Measurements from ENCODE around the gene FBXL7. TPM values are rescaled to one million over a fixed set of nuclear protein-coding genes. Genes with fewer than 3 reads are reported as not detected.

The FBXL7 gene
- total and polyA plus RNA-seq, 4 experiments from 2014 or later = not detected

DNA sequence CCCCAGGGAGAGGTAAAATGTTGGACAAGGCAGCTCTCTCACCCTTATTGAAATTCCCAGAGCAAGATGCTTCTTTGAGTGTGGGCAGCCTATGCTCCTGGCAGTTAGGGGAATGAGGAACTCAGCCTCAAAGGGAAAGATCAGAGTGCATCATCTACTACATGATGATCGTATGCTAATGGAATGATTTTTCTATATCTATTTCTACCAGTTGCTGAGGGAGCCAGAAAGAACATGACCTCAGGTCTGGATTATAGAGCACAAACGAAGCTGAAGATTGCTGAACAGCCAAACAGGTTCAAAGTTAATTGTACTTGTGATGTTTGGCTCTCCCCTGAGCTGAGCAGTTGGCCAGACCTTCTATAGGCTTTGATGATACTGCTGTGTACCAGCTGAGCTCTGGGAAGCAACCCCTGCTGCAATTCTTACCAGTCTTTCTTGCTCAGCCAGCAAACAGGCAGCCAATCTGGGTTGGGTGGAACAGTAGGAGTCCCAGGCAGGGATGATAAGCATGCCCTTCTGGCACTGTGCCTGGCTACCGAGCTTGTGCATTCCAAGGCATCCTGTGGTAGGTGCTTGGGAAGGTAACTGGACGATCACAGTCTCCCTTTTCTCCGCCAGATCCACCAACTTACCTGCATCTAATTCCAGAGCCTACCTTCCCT, 10.3 kb upstream of the FBXL7 start:
- Mint-ChIP-seq H3K4me3 (no peak overlapping the region), H3K9me3 (peaks cover 0 to 6% (median 2%) of the 10 kb centered on the region in 8 donors), H3K4me1 (no peaks in the 10 kb centered on the region), H3K27ac (no peak overlapping the region), H3K36me3 (no peaks in the 10 kb centered on the region), H3K27me3 (no peaks in the 10 kb centered on the region)
- no peaks in the 10 kb centered on the region for H3K9me3 ChIP-seq (ENCODE audit: control insufficient read depth in 1 of 2, low read length in 2 of 2)
- intact Hi-C loops (cut with micrococcal nuclease) = no loop called here
- H3K4me1 ChIP-seq (ENCODE audit: insufficient read depth, low read length) = no peaks in the 10 kb centered on the region
- no peak for DNase-seq
- no peaks in the 10 kb centered on the region for H3K27me3 ChIP-seq (ENCODE audit: insufficient read depth, low read length)
- no peak overlapping the region for H3K27ac ChIP-seq (ENCODE audit: low read depth, low read length)
- CTCF ChIA-PET (ENCODE audit: partially characterized antibody) = interaction anchor here (1.6 kb wide), 1 partner anchor 12 kb away, joined by 3 read pairs; no protein-coding TSS in a partner anchor
- no peaks in the 10 kb centered on the region for H3K36me3 ChIP-seq (ENCODE audit: insufficient read depth, low read length)
- H3K4me3 ChIP-seq (ENCODE audit: low read length in 2 of 2) = no peak overlapping the region
- POLR2A ChIA-PET (ENCODE audit: partially characterized antibody) = no interaction called here

DNA sequence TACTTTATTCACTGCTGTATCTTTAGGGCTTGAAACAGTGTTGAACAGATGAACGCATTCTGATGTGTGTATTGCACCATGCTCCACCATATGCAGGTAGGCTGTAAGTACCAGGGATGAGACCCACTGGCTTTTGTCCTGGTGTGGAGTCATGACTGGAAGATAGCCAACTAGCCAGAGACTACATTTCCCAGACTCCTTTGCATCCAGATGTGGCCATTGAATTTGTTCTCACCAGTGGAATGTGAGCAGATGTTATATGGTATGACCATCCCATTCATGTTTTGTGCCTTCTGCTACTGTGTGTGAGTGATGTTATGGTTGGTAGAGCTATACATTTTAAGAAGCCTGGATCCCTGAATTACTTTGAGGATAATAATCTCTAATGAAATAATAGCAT, 7.4 kb upstream of the FBXL7 start:
- no peak overlapping the region for H3K4me3 ChIP-seq (ENCODE audit: low read length in 2 of 2)
- intact Hi-C loops (cut with micrococcal nuclease) = no loop called here
- Mint-ChIP-seq H3K9me3 (peaks cover 0 to 6% (median 4%) of the 10 kb centered on the region in 8 donors), H3K27me3 (no peaks in the 10 kb centered on the region), H3K4me3 (no peak overlapping the region), H3K27ac (no peak overlapping the region), H3K36me3 (no peaks in the 10 kb centered on the region), H3K4me1 (no peaks in the 10 kb centered on the region)
- ChIA-PET CTCF (ENCODE audit: partially characterized antibody) (no interaction called here), POLR2A (ENCODE audit: partially characterized antibody) (no interaction called here)
- no peaks in the 10 kb centered on the region for H3K36me3 ChIP-seq (ENCODE audit: insufficient read depth, low read length)
- no peak overlapping the region for H3K27ac ChIP-seq (ENCODE audit: low read depth, low read length)
- no peaks in the 10 kb centered on the region for H3K9me3 ChIP-seq (ENCODE audit: control insufficient read depth in 1 of 2, low read length in 2 of 2)
- no peak for DNase-seq
- H3K27me3 ChIP-seq (ENCODE audit: insufficient read depth, low read length) = no peaks in the 10 kb centered on the region
- H3K4me1 ChIP-seq (ENCODE audit: insufficient read depth, low read length) = no peaks in the 10 kb centered on the region

DNA sequence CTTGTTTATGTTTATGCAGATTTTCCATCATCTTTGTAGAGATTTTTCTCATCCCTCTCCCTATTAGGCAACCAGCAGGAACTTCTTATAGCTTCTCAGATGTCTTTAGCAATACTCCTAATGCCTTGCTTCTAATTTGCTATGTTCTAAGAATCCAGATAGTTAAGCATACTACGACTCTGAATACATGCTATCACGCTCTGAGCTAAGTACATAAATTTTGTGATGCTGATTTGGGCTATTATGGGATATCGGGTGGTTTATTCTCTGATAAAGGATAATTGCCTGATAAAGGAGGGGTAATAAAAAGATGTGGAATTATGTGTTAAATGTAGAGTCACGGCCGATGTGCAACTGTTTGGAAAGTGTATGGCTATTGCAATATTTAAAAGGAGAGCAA, 6.5 kb upstream of the FBXL7 start:
- POLR2A ChIA-PET (ENCODE audit: partially characterized antibody) = no interaction called here
- peaks cover 0 to 2% of the 10 kb centered on the region in 2 donors for H3K27me3 Mint-ChIP-seq
- peaks cover 0 to 13% (median 5%) of the 10 kb centered on the region in 8 donors for H3K9me3 Mint-ChIP-seq
- no peak overlapping the region for H3K27ac Mint-ChIP-seq
- no peaks in the 10 kb centered on the region for H3K4me1 Mint-ChIP-seq
- Histone ChIP-seq H3K9me3 (ENCODE audit: control insufficient read depth in 1 of 2, low read length in 2 of 2) (no peaks in the 10 kb centered on the region), H3K4me1 (ENCODE audit: insufficient read depth, low read length) (no peaks in the 10 kb centered on the region), H3K27me3 (ENCODE audit: insufficient read depth, low read length) (no peaks in the 10 kb centered on the region), H3K27ac (ENCODE audit: low read depth, low read length) (no peak overlapping the region), H3K4me3 (ENCODE audit: low read length in 2 of 2) (no peak overlapping the region), H3K36me3 (ENCODE audit: insufficient read depth, low read length) (no peaks in the 10 kb centered on the region)
- intact Hi-C loops (cut with micrococcal nuclease) = no loop called here
- H3K4me3 Mint-ChIP-seq = no peak overlapping the region
- CTCF ChIA-PET (ENCODE audit: partially characterized antibody) = no interaction called here
- no peaks in the 10 kb centered on the region for H3K36me3 Mint-ChIP-seq
- no peak for DNase-seq

DNA sequence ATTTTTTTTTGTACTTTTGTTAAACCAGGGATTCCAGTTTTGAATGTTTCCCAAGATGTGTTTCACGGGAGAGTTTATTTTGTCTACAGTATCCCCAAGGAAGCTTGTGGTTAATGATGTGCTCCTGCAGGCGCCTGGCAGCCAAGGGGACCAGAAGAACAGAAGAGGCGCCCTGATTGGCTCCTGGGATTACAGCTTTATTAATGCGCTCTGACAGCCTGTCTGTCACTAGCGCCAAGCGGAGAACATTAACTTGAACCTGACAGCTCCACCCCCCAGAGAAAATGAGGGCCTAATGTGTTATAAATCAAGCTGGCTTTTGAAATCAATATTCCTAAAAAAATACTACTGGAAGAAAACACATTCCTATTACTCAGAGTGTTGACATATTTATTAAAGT, 5.0 kb upstream of the FBXL7 start:
- no peaks in the 10 kb centered on the region for H3K9me3 ChIP-seq (ENCODE audit: control insufficient read depth in 1 of 2, low read length in 2 of 2)
- no peak overlapping the region for H3K4me3 ChIP-seq (ENCODE audit: low read length in 2 of 2)
- Mint-ChIP-seq H3K4me3 (no peak overlapping the region), H3K9me3 (peaks cover 2 to 13% (median 6%) of the 10 kb centered on the region in 8 donors), H3K27me3 (peaks cover 4 to 6% of the 10 kb centered on the region in 2 donors), H3K36me3 (no peaks in the 10 kb centered on the region), H3K27ac (no peak overlapping the region), H3K4me1 (no peaks in the 10 kb centered on the region)
- POLR2A ChIA-PET (ENCODE audit: partially characterized antibody) = no interaction called here
- no peaks in the 10 kb centered on the region for H3K36me3 ChIP-seq (ENCODE audit: insufficient read depth, low read length)
- no peaks in the 10 kb centered on the region for H3K27me3 ChIP-seq (ENCODE audit: insufficient read depth, low read length)
- DNase-seq = no peak
- no peaks in the 10 kb centered on the region for H3K4me1 ChIP-seq (ENCODE audit: insufficient read depth, low read length)
- CTCF ChIA-PET (ENCODE audit: partially characterized antibody) = no interaction called here
- H3K27ac ChIP-seq (ENCODE audit: low read depth, low read length) = no peak overlapping the region
- intact Hi-C loops (cut with micrococcal nuclease) = no loop called here

DNA sequence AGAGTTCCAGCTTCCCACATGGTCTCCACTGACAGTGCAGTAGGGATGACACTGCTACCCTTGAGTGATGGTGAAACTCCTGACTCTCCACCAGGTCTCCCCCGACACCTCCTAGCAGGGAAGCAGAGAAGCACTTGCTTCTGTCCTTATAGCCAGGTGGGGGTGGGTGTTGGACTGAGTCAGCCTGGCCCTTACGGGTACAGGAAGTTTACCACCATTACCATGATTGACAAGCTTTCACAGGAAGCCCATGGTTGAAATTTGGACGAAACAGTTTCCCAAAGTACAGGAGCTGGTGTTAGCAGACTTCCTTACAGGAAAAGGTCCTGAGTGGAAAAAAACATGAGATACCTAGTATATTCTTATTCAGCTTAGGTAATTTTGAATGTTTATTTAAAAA, 3.1 kb upstream of the FBXL7 start:
- DNase-seq = no peak
- ChIA-PET CTCF (ENCODE audit: partially characterized antibody) (no interaction called here), POLR2A (ENCODE audit: partially characterized antibody) (no interaction called here)
- Histone ChIP-seq H3K4me3 (ENCODE audit: low read length in 2 of 2) (no peak overlapping the region), H3K9me3 (ENCODE audit: control insufficient read depth in 1 of 2, low read length in 2 of 2) (no peaks in the 10 kb centered on the region), H3K4me1 (ENCODE audit: insufficient read depth, low read length) (no peaks in the 10 kb centered on the region), H3K27me3 (ENCODE audit: insufficient read depth, low read length) (no peaks in the 10 kb centered on the region), H3K27ac (ENCODE audit: low read depth, low read length) (no peak overlapping the region), H3K36me3 (ENCODE audit: insufficient read depth, low read length) (no peaks in the 10 kb centered on the region)
- Mint-ChIP-seq H3K27me3 (peaks cover 10 to 15% of the 10 kb centered on the region in 2 donors), H3K4me1 (no peaks in the 10 kb centered on the region), H3K36me3 (no peaks in the 10 kb centered on the region), H3K4me3 (no peak overlapping the region), H3K9me3 (peaks cover 0 to 19% (median 7%) of the 10 kb centered on the region in 8 donors), H3K27ac (no peak overlapping the region)
- intact Hi-C loops (cut with micrococcal nuclease) = no loop called here

DNA sequence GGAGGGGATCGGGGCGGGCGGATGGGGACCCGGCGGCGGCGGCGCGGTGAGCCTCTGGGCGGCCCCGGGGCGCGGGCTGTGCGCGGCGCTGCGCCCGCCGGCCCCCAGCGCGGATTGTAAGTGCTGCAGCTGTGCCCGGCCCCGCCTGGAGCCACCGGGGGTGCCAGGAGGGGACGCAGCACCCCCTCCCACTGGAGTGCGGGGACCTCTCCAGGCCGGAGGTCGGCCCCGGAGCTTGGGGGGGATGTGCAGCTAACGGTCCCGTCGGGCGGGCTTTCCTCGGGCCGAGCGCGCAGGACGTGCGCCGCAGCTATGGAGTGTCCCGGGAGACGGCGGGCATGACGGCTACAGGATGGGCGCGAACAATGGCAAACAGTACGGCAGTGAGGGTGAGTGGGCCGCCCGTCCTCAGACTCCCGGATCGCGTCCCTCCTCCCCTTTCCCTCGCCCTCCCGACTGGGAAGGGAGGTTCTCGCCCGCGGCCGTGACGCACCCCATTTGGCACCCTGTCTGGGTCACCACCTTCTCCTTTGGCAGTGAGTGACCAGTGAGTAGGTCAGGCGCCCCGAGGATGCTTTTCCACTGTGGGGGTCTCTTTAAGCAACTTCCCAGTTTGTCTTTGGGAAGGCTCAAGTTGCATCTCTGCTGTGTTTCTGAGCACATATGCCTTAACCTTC, 483 bp downstream of the FBXL7 start:
- Mint-ChIP-seq H3K27ac (no peak overlapping the region), H3K27me3 (peaks cover 10 to 15% of the 10 kb centered on the region in 2 donors), H3K4me3 (no peak overlapping the region), H3K36me3 (no peaks in the 10 kb centered on the region), H3K9me3 (peaks cover 0 to 22% (median 8%) of the 10 kb centered on the region in 8 donors), H3K4me1 (no peaks in the 10 kb centered on the region)
- Histone ChIP-seq H3K4me3 (ENCODE audit: low read length in 2 of 2) (no peak overlapping the region), H3K4me1 (ENCODE audit: insufficient read depth, low read length) (no peaks in the 10 kb centered on the region), H3K27ac (ENCODE audit: low read depth, low read length) (no peak overlapping the region), H3K9me3 (ENCODE audit: control insufficient read depth in 1 of 2, low read length in 2 of 2) (no peaks in the 10 kb centered on the region), H3K27me3 (ENCODE audit: insufficient read depth, low read length) (no peaks in the 10 kb centered on the region), H3K36me3 (ENCODE audit: insufficient read depth, low read length) (no peaks in the 10 kb centered on the region)
- DNase-seq = no peak
- intact Hi-C loops (cut with micrococcal nuclease) = no loop called here
- ChIA-PET POLR2A (ENCODE audit: partially characterized antibody) (no interaction called here), CTCF (ENCODE audit: partially characterized antibody) (no interaction called here)

DNA sequence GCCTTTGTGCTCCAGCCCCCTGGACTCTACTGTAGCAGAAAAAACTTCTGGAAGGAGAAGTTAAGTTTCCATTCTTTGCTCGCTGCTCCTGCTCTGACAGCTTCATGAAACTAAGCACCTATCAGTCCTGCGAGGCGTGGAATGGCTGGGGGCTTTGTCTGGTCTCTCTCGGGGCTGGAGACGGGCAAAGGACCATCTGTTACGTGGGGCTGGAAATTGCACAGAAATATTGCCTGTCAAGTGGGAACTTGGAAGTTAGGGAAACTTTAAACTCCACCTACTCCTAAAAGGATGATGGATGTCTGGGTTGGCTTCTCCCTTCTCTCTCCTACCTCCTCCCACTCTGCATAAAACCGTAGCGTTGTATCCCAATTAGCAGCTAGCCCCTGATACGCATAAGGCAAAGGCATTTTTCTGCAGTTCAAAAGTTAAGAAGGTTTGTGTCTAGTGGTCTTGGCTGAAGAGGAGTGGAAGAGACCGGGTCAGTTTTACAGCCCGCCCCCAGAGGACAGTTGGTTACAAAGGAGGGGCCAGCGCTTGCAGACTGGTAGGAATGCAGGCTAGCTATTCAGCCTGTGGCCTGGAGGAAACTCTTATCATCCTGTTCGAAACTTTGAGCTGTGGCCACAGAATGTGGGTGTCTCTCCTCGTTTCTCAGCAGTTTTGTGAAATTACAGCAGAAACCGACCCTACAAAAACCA, 1.3 kb downstream of the FBXL7 start:
- intact Hi-C loops (cut with micrococcal nuclease) = no loop called here
- CTCF ChIA-PET (ENCODE audit: partially characterized antibody) = no interaction called here
- H3K9me3 Mint-ChIP-seq = peaks cover 0 to 23% (median 8%) of the 10 kb centered on the region in 8 donors

More for the DNA sequence above, 1.3 kb downstream of the FBXL7 start:
- Mint-ChIP-seq H3K4me1 (no peaks in the 10 kb centered on the region), H3K36me3 (no peaks in the 10 kb centered on the region), H3K27ac (no peak overlapping the region), H3K27me3 (peaks cover 10 to 15% of the 10 kb centered on the region in 2 donors), H3K4me3 (no peak overlapping the region)
- DNase-seq = no peak
- Histone ChIP-seq H3K36me3 (ENCODE audit: insufficient read depth, low read length) (no peaks in the 10 kb centered on the region), H3K27me3 (ENCODE audit: insufficient read depth, low read length) (no peaks in the 10 kb centered on the region), H3K4me1 (ENCODE audit: insufficient read depth, low read length) (no peaks in the 10 kb centered on the region), H3K27ac (ENCODE audit: low read depth, low read length) (no peak overlapping the region), H3K4me3 (ENCODE audit: low read length in 2 of 2) (no peak overlapping the region), H3K9me3 (ENCODE audit: control insufficient read depth in 1 of 2, low read length in 2 of 2) (no peaks in the 10 kb centered on the region)
- POLR2A ChIA-PET (ENCODE audit: partially characterized antibody) = no interaction called here
